Upper lobe of left lung (tissue), 6 donors: Measurements from ENCODE around the gene MYO16. TPM values are rescaled to one million over a fixed set of nuclear protein-coding genes. Genes with fewer than 3 reads are reported as not detected.

Source experiments
- ATAC-seq, 2 donors: fragments of 200-7000 bp; cut with Tn5 transposase; one replicate each; pipeline ENCODE4 v1.9.1; 2022; ENCODE audit warnings: mild to moderate bottlenecking in 2 of 2, moderate library complexity in 2 of 2; ENCODE audit not compliant: low FRiP score in 2 of 2
- DNase-seq, 2 donors: peaks; one replicate each; pipeline ENCODE4 v3.0.0-alpha.2; 2019 to 2020
- H3K27ac ChIP-seq, 4 donors: fragments of 200-600 bp; sonication (generic); one replicate each; pipeline ENCODE4 v1.5.1; 2016 to 2019
- H3K27me3 ChIP-seq, 4 donors: fragments of 200-600 bp; sonication (generic); one replicate each; pipeline ENCODE4 v1.5.1; 2017 to 2019
- H3K36me3 ChIP-seq, 4 donors: fragments of 200-600 bp; sonication (generic); one replicate each; pipeline ENCODE4 v1.5.1; 2016 to 2019
- H3K4me1 ChIP-seq, 4 donors: fragments of 200-600 bp; sonication (generic); one replicate each; pipeline ENCODE4 v1.5.1; 2018 to 2019
- H3K4me3 ChIP-seq, 4 donors: fragments of 200-600 bp; sonication (generic); one replicate each; pipeline ENCODE4 v1.5.1; 2017 to 2019; ENCODE audit warnings: mild to moderate bottlenecking in 2 of 4, moderate library complexity in 1 of 4
- H3K9me3 ChIP-seq, 4 donors: fragments of 200-600 bp; sonication (generic); one replicate each; pipeline ENCODE4 v1.5.1; 2018 to 2019
- EP300 ChIP-seq, 4 donors: sonication (generic); formaldehyde crosslinking; IDR thresholded peaks; one replicate each; pipeline ENCODE4 v1.5.1; 2017; ENCODE audit warnings: antibody characterized with exemption in 4 of 4, control low read depth in 2 of 4
- POLR2A ChIP-seq, 4 donors: fragments of 450-650 bp; IDR thresholded peaks; one replicate each; pipeline ENCODE4 v1.5.1; 2016 to 2017; ENCODE audit warnings: antibody characterized with exemption in 4 of 4, mild to moderate bottlenecking in 2 of 4
- POLR2AphosphoS5 ChIP-seq, 2 donors: sonication (generic); formaldehyde crosslinking; IDR thresholded peaks; one replicate each; pipeline ENCODE4 v1.5.1; 2017; ENCODE audit warnings: antibody characterized with exemption in 2 of 2
- WGBS, 2 donors: methylation state at CpG; one replicate each; pipeline ENCODE4 v1.1.5; 2017 to 2018; 5-methylcytosine and 5-hydroxymethylcytosine counted together
- total RNA-seq, 6 donors: library from RNA; depleted of rRNA in 4 of 6; stranded (reverse); fragments of >200 nt in 4 of 6; gene quantifications; one replicate each; pipeline versions ENCODE4 v1.1.0 to v1.2.1, GENCODE V29; 2016 to 2021
- TF ChIP-seq, protein P1 (sequence below), 6 experiments: fragments of 450-650 bp in 4 of 6; fragments of 200-600 bp in 2 of 6; sonication (generic) in 2 of 6; IDR thresholded peaks; one replicate each; pipeline ENCODE4 v1.5.1; 2016 to 2019; ENCODE audit warnings: antibody characterized with exemption in 6 of 6
- donor health status: DM: no; HTN: no; CAD: no; lungs with moderate emphysema.
- donor health status: DM: no; HTN: yes; CAD: no; lungs with severe emphysema.

Gene MYO16
- total RNA-seq, 6 donors from 2014 or later = under 0.01 to 0.55 (median 0.20) TPM; not detected in 1

DNA sequence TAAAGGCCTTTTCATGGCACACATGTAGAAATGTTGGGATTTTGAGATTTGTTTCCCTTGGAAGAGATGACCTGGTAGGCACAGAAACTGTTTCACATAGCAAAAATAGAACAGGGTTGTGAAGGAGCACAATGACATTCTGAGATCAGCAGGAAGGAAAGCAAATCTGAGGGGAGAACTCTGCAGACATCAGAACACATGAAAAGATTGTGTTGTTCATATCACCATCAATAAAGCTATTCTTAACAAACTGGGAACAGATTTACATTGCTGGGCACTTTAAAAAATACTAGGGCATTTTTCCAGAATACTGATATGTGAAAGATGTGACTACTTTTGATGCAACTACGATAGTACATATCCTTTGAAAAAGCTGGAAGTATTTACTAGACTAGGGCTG, 481.7 kb downstream of the MYO16 start:
- H3K36me3 ChIP-seq = no peaks in the 10 kb centered on the region
- 77% methylated on average over 1 of the region's 1 CpG for WGBS, 2 donors
- no peak for ATAC-seq
- no peaks in the 10 kb centered on the region for H3K9me3 ChIP-seq
- no peaks in the 10 kb centered on the region for H3K27me3 ChIP-seq
- TF ChIP-seq EP300 (IDR thresholded peaks at IDR 0.05) (no peak), POLR2A (IDR thresholded peaks at IDR 0.05) (no peak), POLR2AphosphoS5 (IDR thresholded peaks at IDR 0.05) (no peak)
- TF ChIP-seq, protein P1, sequence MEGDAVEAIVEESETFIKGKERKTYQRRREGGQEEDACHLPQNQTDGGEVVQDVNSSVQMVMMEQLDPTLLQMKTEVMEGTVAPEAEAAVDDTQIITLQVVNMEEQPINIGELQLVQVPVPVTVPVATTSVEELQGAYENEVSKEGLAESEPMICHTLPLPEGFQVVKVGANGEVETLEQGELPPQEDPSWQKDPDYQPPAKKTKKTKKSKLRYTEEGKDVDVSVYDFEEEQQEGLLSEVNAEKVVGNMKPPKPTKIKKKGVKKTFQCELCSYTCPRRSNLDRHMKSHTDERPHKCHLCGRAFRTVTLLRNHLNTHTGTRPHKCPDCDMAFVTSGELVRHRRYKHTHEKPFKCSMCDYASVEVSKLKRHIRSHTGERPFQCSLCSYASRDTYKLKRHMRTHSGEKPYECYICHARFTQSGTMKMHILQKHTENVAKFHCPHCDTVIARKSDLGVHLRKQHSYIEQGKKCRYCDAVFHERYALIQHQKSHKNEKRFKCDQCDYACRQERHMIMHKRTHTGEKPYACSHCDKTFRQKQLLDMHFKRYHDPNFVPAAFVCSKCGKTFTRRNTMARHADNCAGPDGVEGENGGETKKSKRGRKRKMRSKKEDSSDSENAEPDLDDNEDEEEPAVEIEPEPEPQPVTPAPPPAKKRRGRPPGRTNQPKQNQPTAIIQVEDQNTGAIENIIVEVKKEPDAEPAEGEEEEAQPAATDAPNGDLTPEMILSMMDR (IDR thresholded peaks at IDR 0.05) = no peak
- no peak for DNase-seq
- no peaks in the 10 kb centered on the region for H3K4me1 ChIP-seq
- H3K27ac ChIP-seq = no peak overlapping the region
- H3K4me3 ChIP-seq = no peak overlapping the region

DNA sequence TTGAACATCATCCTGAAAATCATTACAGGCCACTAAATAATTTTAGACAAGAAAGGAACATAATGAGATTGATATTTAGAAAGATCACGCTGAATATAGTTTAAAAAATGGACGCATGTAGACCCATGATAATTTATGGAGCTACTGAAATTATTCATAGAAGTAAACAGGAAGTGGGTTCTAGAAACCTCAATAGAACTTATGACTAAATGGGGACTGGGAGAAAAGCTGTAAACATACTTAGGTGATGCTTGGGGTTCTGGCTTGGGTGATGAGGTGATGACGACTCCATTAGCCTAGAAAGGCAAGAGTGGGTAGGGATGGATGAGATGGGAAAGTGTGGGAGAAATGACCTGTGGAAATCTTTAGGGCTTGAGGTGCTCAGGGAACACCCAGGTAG, 484.0 kb downstream of the MYO16 start:
- ATAC-seq = no peak
- Histone ChIP-seq H3K4me3 (no peak overlapping the region), H3K27me3 (no peaks in the 10 kb centered on the region), H3K27ac (no peak overlapping the region), H3K36me3 (no peaks in the 10 kb centered on the region), H3K4me1 (no peaks in the 10 kb centered on the region), H3K9me3 (no peaks in the 10 kb centered on the region)
- no peak for DNase-seq
- 66 to 74% methylated on average over 3 of the region's 3 CpGs for WGBS, 2 donors
- TF ChIP-seq POLR2AphosphoS5 (IDR thresholded peaks at IDR 0.05) (no peak), POLR2A (IDR thresholded peaks at IDR 0.05) (no peak), EP300 (IDR thresholded peaks at IDR 0.05) (no peak)
- TF ChIP-seq, protein P1 (IDR thresholded peaks at IDR 0.05) = no peak

- Histone ChIP-seq H3K4me3 (no peak overlapping the region), H3K36me3 (no peaks in the 10 kb centered on the region), H3K27ac (no peak overlapping the region), H3K27me3 (no peaks in the 10 kb centered on the region), H3K9me3 (no peaks in the 10 kb centered on the region), H3K4me1 (no peaks in the 10 kb centered on the region)
- ATAC-seq = no peak
- no peak for DNase-seq
- WGBS, 2 donors = 86 to 88% methylated on average over 5 of the region's 5 CpGs
- TF ChIP-seq POLR2A (IDR thresholded peaks at IDR 0.05) (no peak), EP300 (IDR thresholded peaks at IDR 0.05) (no peak), POLR2AphosphoS5 (IDR thresholded peaks at IDR 0.05) (no peak)
- TF ChIP-seq, protein P1 (IDR thresholded peaks at IDR 0.05) = no peak
Observed at GRCh38 chr13:109114162-109114561, 484.8 kb downstream of the MYO16 start.

DNA sequence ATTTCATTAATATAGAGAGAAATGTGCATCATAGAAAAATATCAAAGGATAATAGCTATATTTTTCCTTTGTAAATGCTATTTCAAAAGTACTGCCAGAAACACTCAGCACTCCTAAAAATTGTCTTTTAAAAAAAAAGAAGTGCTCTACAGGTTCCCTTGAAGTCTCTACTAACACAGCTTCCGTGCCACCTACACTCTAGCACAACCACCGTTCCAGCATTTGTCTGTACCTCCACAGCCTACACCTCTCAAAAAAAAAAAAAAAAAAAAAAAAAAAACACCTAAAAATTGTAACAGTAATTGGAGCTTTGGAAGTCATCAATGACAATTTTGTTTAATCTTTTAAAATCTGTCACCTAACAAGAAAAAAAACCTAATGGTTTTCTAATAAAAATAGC, 485.6 kb downstream of the MYO16 start:
- H3K27ac ChIP-seq = no peak overlapping the region
- WGBS, 2 donors = 77 to 79% methylated on average over 2 of the region's 2 CpGs
- H3K4me1 ChIP-seq = no peaks in the 10 kb centered on the region
- H3K36me3 ChIP-seq = no peaks in the 10 kb centered on the region
- DNase-seq (no peak), ATAC-seq (no peak)
- H3K9me3 ChIP-seq = no peaks in the 10 kb centered on the region
- no peaks in the 10 kb centered on the region for H3K27me3 ChIP-seq
- TF ChIP-seq EP300 (IDR thresholded peaks at IDR 0.05) = no peak
- no peak overlapping the region for H3K4me3 ChIP-seq

GRCh38 chr13:109118521-109118920, 489.1 kb downstream of the MYO16 start:
- 83 to 84% methylated on average over 1 of the region's 1 CpG for WGBS, 2 donors
- ATAC-seq = no peak
- no peak overlapping the region for H3K4me3 ChIP-seq

More at GRCh38 chr13:109118521-109118920, 489.1 kb downstream of the MYO16 start:
- no peak for DNase-seq
- Histone ChIP-seq H3K27me3 (no peaks in the 10 kb centered on the region), H3K9me3 (no peaks in the 10 kb centered on the region), H3K4me1 (no peaks in the 10 kb centered on the region), H3K36me3 (no peaks in the 10 kb centered on the region), H3K27ac (no peak overlapping the region)
- TF ChIP-seq EP300 (IDR thresholded peaks at IDR 0.05) = no peak
- TF ChIP-seq POLR2AphosphoS5 (IDR thresholded peaks at IDR 0.05) = no peak
- TF ChIP-seq POLR2A (IDR thresholded peaks at IDR 0.05) = no peak
- TF ChIP-seq, protein P1 (IDR thresholded peaks at IDR 0.05) = no peak
